Natural killer cell (primary cell): Measurements from ENCODE around the gene VWA2. TPM values are rescaled to one million over a fixed set of nuclear protein-coding genes. Genes with fewer than 3 reads are reported as not detected.

ENCODE experiments used
- ATAC-seq, 3 donors: fragments of 150-1000 bp in 2 of 3; fragments of 200-7000 bp in 1 of 3; cut with Tn5 transposase; 1 replicate in 1 of 3; 2 replicates in 2 of 3; pipeline ENCODE4 v1.10.0; 2021; ENCODE audit warnings: mild to moderate bottlenecking in 2 of 3, moderate library complexity in 2 of 3
- DNase-seq, 2 donors: peaks; one replicate each; pipeline versions ENCODE4 v3.0.0 to v3.0.0-alpha.2; 2013 to 2021; ENCODE audit warnings: mixed read lengths in 1 of 2
- H3K27ac ChIP-seq: one replicate; pipeline ENCODE4 v1.5.1; 2013; ENCODE audit warnings: mild to moderate bottlenecking, low read length
- H3K27me3 ChIP-seq: one replicate; pipeline ENCODE4 v1.6.1; 2013; ENCODE audit warnings: low read length; ENCODE audit not compliant: control insufficient read depth, insufficient read depth
- H3K36me3 ChIP-seq: one replicate; pipeline ENCODE4 v1.6.1; 2013; ENCODE audit warnings: low read length; ENCODE audit not compliant: control insufficient read depth, insufficient read depth
- H3K4me1 ChIP-seq: one replicate; pipeline ENCODE4 v1.6.1; 2013; ENCODE audit warnings: low read length; ENCODE audit not compliant: control insufficient read depth, insufficient read depth
- H3K4me3 ChIP-seq: one replicate; pipeline ENCODE4 v1.5.1; 2013; ENCODE audit warnings: low read length
- H3K9me3 ChIP-seq: one replicate; pipeline ENCODE4 v1.6.1; 2013; ENCODE audit warnings: low read length; ENCODE audit not compliant: control insufficient read depth, insufficient read depth
- H3K27ac Mint-ChIP-seq, 2 donors: one replicate each; pipeline ENCODE4 v1.8.0; 2022; ENCODE audit warnings: mild to moderate bottlenecking in 2 of 2, mixed read lengths in 2 of 2, moderate library complexity in 1 of 2
- H3K27me3 Mint-ChIP-seq, 2 donors: one replicate each; pipeline ENCODE4 v1.8.0; 2022; ENCODE audit warnings: low read depth in 2 of 2, mixed read lengths in 2 of 2
- H3K36me3 Mint-ChIP-seq: one replicate; pipeline ENCODE4 v1.8.0; 2022; ENCODE audit warnings: mixed read lengths
- H3K4me1 Mint-ChIP-seq, 2 donors: one replicate each; pipeline ENCODE4 v1.8.0; 2022; ENCODE audit warnings: mixed read lengths in 2 of 2
- H3K4me3 Mint-ChIP-seq: one replicate; pipeline ENCODE4 v1.8.0; 2022; ENCODE audit warnings: mild to moderate bottlenecking, moderate library complexity, mixed read lengths
- H3K9me3 Mint-ChIP-seq, 2 donors: one replicate each; pipeline ENCODE4 v1.8.0; 2022; ENCODE audit warnings: mixed read lengths in 2 of 2
- CTCF ChIP-seq: fragments of 200-600 bp; IDR thresholded peaks from one replicate; pipeline ENCODE4 v1.8.0; 2022; ENCODE audit warnings: antibody characterized with exemption
- WGBS: methylation state at CpG from one replicate; pipeline ENCODE4 v1.1.7; 2013; ENCODE audit warnings: missing lambda C conversion rate; ENCODE audit not compliant: insufficient coverage; 5-methylcytosine and 5-hydroxymethylcytosine counted together
- intact Hi-C: fragments of 100-400 bp; cut with micrococcal nuclease; formaldehyde crosslinking; loops from one replicate; pipeline ENCODE4 v1.14.2; 2022
- total RNA-seq, 4 donors: library from RNA; stranded (reverse); fragments of 120-200 nt in 1 of 4; gene quantifications; one replicate each; pipeline versions ENCODE4 v1.2.3 to v1.2.4, GENCODE V29; 2013 to 2022

Gene VWA2
- total RNA-seq, 3 donors from 2014 or later (not counting 1 experiment from before 2014, with no cell fraction given): not detected

GRCh38 chr10:114311496-114312209 lies 72.6 kb downstream of the VWA2 start:
- WGBS: 83% methylated on average over 13 of the region's 13 CpGs
- intact Hi-C loops: no loop called here

GRCh38 chr10:114313139-114313538 lies 74.1 kb downstream of the VWA2 start:
- no peak for DNase-seq
- Mint-ChIP-seq H3K9me3 (no peaks in the 10 kb centered on the region), H3K36me3 (no peaks in the 10 kb centered on the region), H3K27ac (no peak overlapping the region), H3K27me3 (peaks cover 6 to 8% of the 10 kb centered on the region in 2 donors), H3K4me3 (no peak overlapping the region), H3K4me1 (no peaks in the 10 kb centered on the region)
- TF ChIP-seq CTCF: no peak
- intact Hi-C loops: no loop called here
- no peak overlapping the region for H3K4me3 ChIP-seq
- H3K27ac ChIP-seq: no peak overlapping the region
- H3K36me3 ChIP-seq: no peaks in the 10 kb centered on the region
- ATAC-seq: no peak
- WGBS: 82% methylated on average over 9 of the region's 9 CpGs
- H3K27me3 ChIP-seq: no peaks in the 10 kb centered on the region
- no peaks in the 10 kb centered on the region for H3K4me1 ChIP-seq
- H3K9me3 ChIP-seq: no peaks in the 10 kb centered on the region

More at GRCh38 chr10:114311496-114312209, 72.6 kb downstream of the VWA2 start:
- Histone ChIP-seq H3K27ac (no peak overlapping the region), H3K9me3 (no peaks in the 10 kb centered on the region), H3K27me3 (no peaks in the 10 kb centered on the region), H3K4me3 (no peak overlapping the region), H3K36me3 (no peaks in the 10 kb centered on the region), H3K4me1 (no peaks in the 10 kb centered on the region)
- Mint-ChIP-seq H3K4me3 (no peak overlapping the region), H3K27me3 (peaks cover 3 to 4% of the 10 kb centered on the region in 2 donors), H3K9me3 (no peaks in the 10 kb centered on the region), H3K27ac (no peak overlapping the region), H3K4me1 (no peaks in the 10 kb centered on the region), H3K36me3 (no peaks in the 10 kb centered on the region)
- DNase-seq (no peak), ATAC-seq (no peak)
- no peak for TF ChIP-seq CTCF

DNA sequence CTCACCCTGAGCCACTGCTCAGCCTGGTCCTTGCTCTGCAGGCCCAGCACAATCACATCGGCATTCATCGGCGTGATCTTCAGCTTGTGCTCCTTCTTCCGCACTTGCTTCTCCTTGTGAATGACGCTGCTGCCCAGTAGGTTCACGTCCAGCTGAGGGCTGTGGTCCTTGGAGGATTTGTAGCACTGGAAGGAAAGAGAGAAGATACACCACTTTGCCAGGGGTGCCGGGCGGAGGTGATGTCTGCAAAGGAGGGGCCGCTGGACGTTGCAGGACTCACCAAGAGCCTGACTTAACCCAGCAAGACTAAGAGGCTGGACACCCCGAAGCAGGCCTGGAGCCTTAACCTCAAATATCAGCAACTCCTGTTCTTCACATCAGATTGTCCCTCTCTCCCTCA lies 74.8 kb downstream of the VWA2 start:
- no peak for TF ChIP-seq CTCF
- Mint-ChIP-seq H3K36me3 (no peaks in the 10 kb centered on the region), H3K27ac (no peak overlapping the region), H3K4me1 (no peaks in the 10 kb centered on the region), H3K27me3 (peaks cover 6 to 8% of the 10 kb centered on the region in 2 donors), H3K4me3 (no peak overlapping the region), H3K9me3 (no peaks in the 10 kb centered on the region)
- H3K27ac ChIP-seq: no peak overlapping the region
- intact Hi-C loops: no loop called here
- no peak for DNase-seq
- H3K27me3 ChIP-seq: no peaks in the 10 kb centered on the region
- no peaks in the 10 kb centered on the region for H3K9me3 ChIP-seq
- ATAC-seq: no peak
- WGBS: 85% methylated on average over 11 of the region's 11 CpGs
- H3K4me1 ChIP-seq: no peaks in the 10 kb centered on the region
- H3K4me3 ChIP-seq: no peak overlapping the region
- no peaks in the 10 kb centered on the region for H3K36me3 ChIP-seq
